ENCODE measurements around the gene PIK3CB.

PIK3CB gene

DNA sequence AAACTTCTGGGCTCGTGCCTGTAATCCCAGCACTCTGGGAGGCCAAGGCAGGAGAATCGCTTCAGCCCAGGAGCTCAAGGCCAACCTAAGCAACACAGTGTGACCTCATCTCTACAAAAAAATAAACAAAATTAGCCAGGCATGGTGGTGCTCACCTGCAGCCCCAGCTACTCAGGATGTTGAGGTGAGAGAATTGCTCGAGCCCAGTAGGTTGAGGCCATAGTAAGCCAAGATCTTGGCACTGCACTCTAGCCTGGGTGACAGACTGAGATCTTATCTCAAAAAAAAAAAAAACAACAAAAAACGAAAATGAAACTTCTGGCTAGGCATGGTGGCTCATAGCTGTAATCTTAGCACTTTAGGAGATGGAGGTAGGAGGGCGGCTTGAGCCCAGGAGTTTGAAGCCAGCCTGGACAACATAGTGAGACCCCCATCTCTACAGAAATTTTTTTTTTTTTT lies 53.7 kb downstream of the PIK3CB start:
- Histone ChIP-seq H3K36me3 (ENCODE audit: insufficient read depth, low read length) (no peaks in the 10 kb centered on the region), H2AFZ (ENCODE audit: low read length) (no peak overlapping the region), H3K9ac (ENCODE audit: low read length) (no peak overlapping the region), H3K27ac (ENCODE audit: low read depth, low read length, poor library complexity, severe bottlenecking) (no peak overlapping the region), H3K4me3 (ENCODE audit: low read depth, low read length, poor library complexity, severe bottlenecking) (no peak overlapping the region), H3K9me3 (ENCODE audit: low read length) (no peaks in the 10 kb centered on the region), H3K9me2 (ENCODE audit: low read depth, low read length) (no peaks in the 10 kb centered on the region), H3K79me2 (ENCODE audit: insufficient read depth, low read length) (no peaks in the 10 kb centered on the region), H3K27me3 (ENCODE audit: insufficient read depth, low read length) (no peaks in the 10 kb centered on the region), H3F3A (ENCODE audit: insufficient read depth, low read length) (no peaks in the 10 kb centered on the region), H4K20me1 (ENCODE audit: insufficient read depth, low read length) (no peaks in the 10 kb centered on the region), H3K4me1 (ENCODE audit: insufficient read depth, low read length, severe bottlenecking) (no peaks in the 10 kb centered on the region), H3K4me2 (ENCODE audit: low read length) (no peak overlapping the region)
- TF ChIP-seq EZH2 (IDR thresholded peaks at IDR 0.05; ENCODE audit: borderline replicate concordance, low read length): no peak
- TF ChIP-seq, protein P1, sequence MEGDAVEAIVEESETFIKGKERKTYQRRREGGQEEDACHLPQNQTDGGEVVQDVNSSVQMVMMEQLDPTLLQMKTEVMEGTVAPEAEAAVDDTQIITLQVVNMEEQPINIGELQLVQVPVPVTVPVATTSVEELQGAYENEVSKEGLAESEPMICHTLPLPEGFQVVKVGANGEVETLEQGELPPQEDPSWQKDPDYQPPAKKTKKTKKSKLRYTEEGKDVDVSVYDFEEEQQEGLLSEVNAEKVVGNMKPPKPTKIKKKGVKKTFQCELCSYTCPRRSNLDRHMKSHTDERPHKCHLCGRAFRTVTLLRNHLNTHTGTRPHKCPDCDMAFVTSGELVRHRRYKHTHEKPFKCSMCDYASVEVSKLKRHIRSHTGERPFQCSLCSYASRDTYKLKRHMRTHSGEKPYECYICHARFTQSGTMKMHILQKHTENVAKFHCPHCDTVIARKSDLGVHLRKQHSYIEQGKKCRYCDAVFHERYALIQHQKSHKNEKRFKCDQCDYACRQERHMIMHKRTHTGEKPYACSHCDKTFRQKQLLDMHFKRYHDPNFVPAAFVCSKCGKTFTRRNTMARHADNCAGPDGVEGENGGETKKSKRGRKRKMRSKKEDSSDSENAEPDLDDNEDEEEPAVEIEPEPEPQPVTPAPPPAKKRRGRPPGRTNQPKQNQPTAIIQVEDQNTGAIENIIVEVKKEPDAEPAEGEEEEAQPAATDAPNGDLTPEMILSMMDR (IDR thresholded peaks at IDR 0.05; ENCODE audit: low read length): no peak

DNA sequence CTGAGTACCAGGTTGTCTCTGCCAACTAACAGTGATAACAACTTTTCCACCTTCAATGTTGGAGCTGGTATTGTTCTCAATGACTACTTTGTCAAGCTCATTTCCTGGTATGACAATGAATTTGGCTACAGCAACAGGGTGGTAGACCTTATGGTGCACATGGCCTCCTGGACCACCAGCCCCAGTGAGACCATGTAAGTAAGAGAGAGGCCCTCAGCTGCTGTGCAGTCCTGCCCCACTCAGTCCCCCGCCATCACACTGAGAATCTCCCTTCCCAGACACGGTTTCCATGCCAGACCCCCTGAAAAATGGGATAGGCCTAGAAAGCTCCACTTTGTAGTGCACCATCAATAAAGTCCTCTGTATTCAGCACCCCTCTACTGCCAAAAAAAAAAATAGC lies 56.1 kb downstream of the PIK3CB start:
- H3K79me2 ChIP-seq (ENCODE audit: insufficient read depth, low read length): no peaks in the 10 kb centered on the region
- no peaks in the 10 kb centered on the region for H3K4me1 ChIP-seq (ENCODE audit: insufficient read depth, low read length, severe bottlenecking)
- no peaks in the 10 kb centered on the region for H3K9me2 ChIP-seq (ENCODE audit: low read depth, low read length)
- TF ChIP-seq, protein P1 (IDR thresholded peaks at IDR 0.05; ENCODE audit: low read length): no peak
- no peak for TF ChIP-seq EZH2 (IDR thresholded peaks at IDR 0.05; ENCODE audit: borderline replicate concordance, low read length)
- no peak overlapping the region for H3K9ac ChIP-seq (ENCODE audit: low read length)
- no peaks in the 10 kb centered on the region for H3F3A ChIP-seq (ENCODE audit: insufficient read depth, low read length)
- H3K4me2 ChIP-seq (ENCODE audit: low read length): no peak overlapping the region
- H3K36me3 ChIP-seq (ENCODE audit: insufficient read depth, low read length): no peaks in the 10 kb centered on the region
- H2AFZ ChIP-seq (ENCODE audit: low read length): no peak overlapping the region
- H3K4me3 ChIP-seq (ENCODE audit: low read depth, low read length, poor library complexity, severe bottlenecking): no peak overlapping the region
- H3K9me3 ChIP-seq (ENCODE audit: low read length): no peaks in the 10 kb centered on the region
- H3K27ac ChIP-seq (ENCODE audit: low read depth, low read length, poor library complexity, severe bottlenecking): no peak overlapping the region
- H4K20me1 ChIP-seq (ENCODE audit: insufficient read depth, low read length): no peaks in the 10 kb centered on the region
- no peaks in the 10 kb centered on the region for H3K27me3 ChIP-seq (ENCODE audit: insufficient read depth, low read length)

DNA sequence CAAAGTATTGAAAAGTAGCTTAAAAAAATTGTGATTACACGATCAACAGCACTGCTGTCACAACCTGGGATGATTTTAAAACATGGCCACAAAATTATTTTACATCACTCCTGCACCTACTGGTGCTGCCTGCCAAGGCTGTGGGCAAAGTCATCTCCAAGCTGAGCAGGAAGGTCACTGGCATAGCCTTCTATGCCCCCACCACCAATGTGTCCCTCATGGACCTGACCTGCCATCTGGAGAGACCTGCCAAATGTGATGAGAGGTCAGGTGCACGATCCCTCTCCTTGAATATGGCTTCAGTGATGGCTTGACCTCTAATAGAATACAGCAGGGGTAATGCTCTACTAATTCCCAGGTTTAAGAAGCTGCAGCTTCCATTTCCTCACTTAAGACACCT lies 57.8 kb downstream of the PIK3CB start:
- H3K36me3 ChIP-seq (ENCODE audit: insufficient read depth, low read length): no peaks in the 10 kb centered on the region
- H3K79me2 ChIP-seq (ENCODE audit: insufficient read depth, low read length): no peaks in the 10 kb centered on the region
- H3K9ac ChIP-seq (ENCODE audit: low read length): no peak overlapping the region

More for the DNA sequence above, 57.8 kb downstream of the PIK3CB start:
- H3K4me3 ChIP-seq (ENCODE audit: low read depth, low read length, poor library complexity, severe bottlenecking): no peak overlapping the region
- no peak overlapping the region for H2AFZ ChIP-seq (ENCODE audit: low read length)
- no peaks in the 10 kb centered on the region for H3K9me3 ChIP-seq (ENCODE audit: low read length)
- H3K9me2 ChIP-seq (ENCODE audit: low read depth, low read length): no peaks in the 10 kb centered on the region
- TF ChIP-seq, protein P1 (IDR thresholded peaks at IDR 0.05; ENCODE audit: low read length): no peak
- TF ChIP-seq EZH2 (IDR thresholded peaks at IDR 0.05; ENCODE audit: borderline replicate concordance, low read length): no peak
- no peak overlapping the region for H3K4me2 ChIP-seq (ENCODE audit: low read length)
- H4K20me1 ChIP-seq (ENCODE audit: insufficient read depth, low read length): no peaks in the 10 kb centered on the region
- no peaks in the 10 kb centered on the region for H3K4me1 ChIP-seq (ENCODE audit: insufficient read depth, low read length, severe bottlenecking)
- H3K27me3 ChIP-seq (ENCODE audit: insufficient read depth, low read length): no peaks in the 10 kb centered on the region
- no peak overlapping the region for H3K27ac ChIP-seq (ENCODE audit: low read depth, low read length, poor library complexity, severe bottlenecking)
- no peaks in the 10 kb centered on the region for H3F3A ChIP-seq (ENCODE audit: insufficient read depth, low read length)

All from OCI-LY1 (cell line).